Heart left ventricle (tissue), 13 donors: ENCODE data around the gene PLA2G2C.

Source experiments
- CTCF ChIP-seq, 12 donors: fragments of 200-600 bp; sonication (generic) in 4 of 12; IDR thresholded peaks; one replicate each; pipeline versions ENCODE4 v1.5.0 to v1.8.0; 2018 to 2022; ENCODE audit warnings: antibody characterized with exemption in 12 of 12, mild to moderate bottlenecking in 5 of 12
- POLR2A ChIP-seq, 2 donors: fragments of 450-650 bp; IDR thresholded peaks; one replicate each; pipeline ENCODE4 v1.6.1; 2017; ENCODE audit warnings: antibody characterized with exemption in 2 of 2, mild to moderate bottlenecking in 2 of 2, moderate library complexity in 2 of 2
- donor health status: ischemic (EF 13 %, LVEDD 7.1; RV severe dilation, severe dysfunction).
- donor health status: DM: no; HTN: yes; CAD: no.
- donor health status: DM: no; HTN: no; CAD: no.
- donor health status: ischemic (EF 25% LVEDD 6.9; RV normal size, moderate dysfunction).
- donor health status: ischemic (EF 25% LVEDD 5.7; RV mildly dilated, moderate dysfunction).
- donor health status: ischemic (EF 35%, LVEDD 5.7; RV mildly dilated, moderate dysfunction).
- donor health status: nonischemic (EF 11% LVEDD 7.7; RV severe dilation, severe dysfunction).
- donor health status: DM: yes; HTN: yes; CAD: no.
- donor health status: PGD.
- donor health status: ischemic (EF 29% LVEDD 5.4; RV normal size, mild dysfunction).
- donor health status: nonischemic (EF 23%, LVEDD 6.1; RV moderate dilation, normal function).

GRCh38 chr1:20216574-20216973, 30.3 kb upstream of the PLA2G2C start:
- TF ChIP-seq CTCF (IDR thresholded peaks at IDR 0.05) (peak in 1 of 12 donors; percentile 26), POLR2A (IDR thresholded peaks at IDR 0.05) (no peak)
